ENCODE data around the gene TMEM253. TPM values are rescaled to one million over a fixed set of nuclear protein-coding genes. Genes with fewer than 3 reads are reported as not detected.

Gene TMEM253
- total RNA-seq, 4 donors from 2014 or later, result 0.94 TPM; not detected in 3

GRCh38 chr14:21055432-21056117 lies 45.3 kb upstream of the TMEM253 start:
- H3K27me3 ChIP-seq, result no peaks in the 10 kb centered on the region
- no peak for ATAC-seq
- 66 to 69% methylated on average over 2 to 5 of the region's 5 CpGs for WGBS, 2 donors (ENCODE audit: low coverage in 1 of 2)
- H3K9me3 ChIP-seq, result no peaks in the 10 kb centered on the region
- no peak overlapping the region for H3K4me3 ChIP-seq
- no peak overlapping the region for H3K27ac ChIP-seq
- H3K36me3 ChIP-seq, result no peaks in the 10 kb centered on the region
- H3K4me1 ChIP-seq, result no peaks in the 10 kb centered on the region
- no peak for TF ChIP-seq POLR2A (IDR thresholded peaks at IDR 0.05)
- TF ChIP-seq POLR2AphosphoS5 (IDR thresholded peaks at IDR 0.05), result no peak

GRCh38 chr14:21056520-21057163 lies 44.2 kb upstream of the TMEM253 start:
- 69 to 77% methylated on average over 5 to 7 of the region's 10 CpGs for WGBS, 2 donors (ENCODE audit: low coverage in 1 of 2)
- Histone ChIP-seq H3K27ac (no peak overlapping the region), H3K4me3 (no peak overlapping the region), H3K27me3 (no peaks in the 10 kb centered on the region), H3K36me3 (no peaks in the 10 kb centered on the region), H3K9me3 (no peaks in the 10 kb centered on the region), H3K4me1 (no peaks in the 10 kb centered on the region)
- TF ChIP-seq CTCF (IDR thresholded peaks at IDR 0.05) (no peak), POLR2AphosphoS5 (IDR thresholded peaks at IDR 0.05) (no peak)
- ATAC-seq, result no peak

GRCh38 chr14:21057803-21058675 lies 42.8 kb upstream of the TMEM253 start, which contains the start of gene RNASE8:
Gene RNASE8 (plus strand): TSS chr14:21057822. CDS start chr14:21057893, 71 bp downstream.
- 42 to 47% methylated on average over 3 to 4 of the region's 8 CpGs for WGBS, 2 donors (ENCODE audit: low coverage in 1 of 2)
- no peaks in the 10 kb centered on the region for H3K36me3 ChIP-seq
- no peaks in the 10 kb centered on the region for H3K4me1 ChIP-seq
- TF ChIP-seq POLR2A (IDR thresholded peaks at IDR 0.05) (no peak), EP300 (IDR thresholded peaks at IDR 0.05) (no peak), POLR2AphosphoS5 (IDR thresholded peaks at IDR 0.05) (no peak), CTCF (IDR thresholded peaks at IDR 0.05) (no peak)
- ATAC-seq, result no peak
- no peak within 1 kb of the TSS for H3K4me3 ChIP-seq
- H3K27me3 ChIP-seq, result no peaks in the 10 kb centered on the region
- no peaks in the 10 kb centered on the region for H3K9me3 ChIP-seq
- H3K27ac ChIP-seq, result no peak within 1 kb of the TSS

- no peak overlapping the region for H3K27ac ChIP-seq
- ATAC-seq, result no peak
- no peak for TF ChIP-seq POLR2AphosphoS5 (IDR thresholded peaks at IDR 0.05)
- no peak for TF ChIP-seq CTCF (IDR thresholded peaks at IDR 0.05)
- H3K36me3 ChIP-seq, result no peaks in the 10 kb centered on the region
- WGBS, 2 donors (ENCODE audit: low coverage in 1 of 2), result 80% methylated on average over 1 of the region's 5 CpGs; no CpG with 5 or more reads in 1 of the 2 donors
- no peaks in the 10 kb centered on the region for H3K9me3 ChIP-seq
- H3K4me1 ChIP-seq, result peaks cover 0 to 6% (median 0%) of the 10 kb centered on the region in 3 donors
- H3K4me3 ChIP-seq, result no peak overlapping the region
- no peaks in the 10 kb centered on the region for H3K27me3 ChIP-seq
Observed at GRCh38 chr14:21058903-21059302, 42.0 kb upstream of the TMEM253 start.

- no peak overlapping the region for H3K4me3 ChIP-seq
- H3K27me3 ChIP-seq, result no peaks in the 10 kb centered on the region
- TF ChIP-seq EP300 (IDR thresholded peaks at IDR 0.05) (no peak), POLR2A (IDR thresholded peaks at IDR 0.05) (no peak), POLR2AphosphoS5 (IDR thresholded peaks at IDR 0.05) (no peak), CTCF (IDR thresholded peaks at IDR 0.05) (no peak)
- H3K4me1 ChIP-seq, result peaks cover 0 to 6% (median 0%) of the 10 kb centered on the region in 3 donors
- H3K9me3 ChIP-seq, result no peaks in the 10 kb centered on the region
- no peak for ATAC-seq
- no peak overlapping the region for H3K27ac ChIP-seq
- 66 to 73% methylated on average over 4 to 8 of the region's 8 CpGs for WGBS, 2 donors (ENCODE audit: low coverage in 1 of 2)
- no peaks in the 10 kb centered on the region for H3K36me3 ChIP-seq
Observed at GRCh38 chr14:21059842-21060613, 40.8 kb upstream of the TMEM253 start.
